Cardiac septum (tissue), 1 donor: ENCODE measurements around the gene SYNGAP1. TPM values are rescaled to one million over a fixed set of nuclear protein-coding genes. Genes with fewer than 3 reads are reported as not detected.

ENCODE experiments used
- DNase-seq: peaks from one replicate; pipeline ENCODE4 v3.0.0-alpha.2; 2020; ENCODE audit warnings: low spot score
- intact Hi-C: fragments of 100-400 bp; cut with DNase I; formaldehyde crosslinking; loops from one replicate; pipeline ENCODE4 v1.14.0; 2022
- total RNA-seq: library from RNA; stranded (reverse); fragmentation: NEBNext Ultra II Directional; extraction: Animal tissue kit (Norgen Biotek cat#: 25700); gene quantifications from one replicate; pipeline ENCODE4 v1.2.1, GENCODE V29; 2021
- donor health status: DM: no; HTN: no; CAD: no.

Gene SYNGAP1
- total RNA-seq, 1 donor from 2014 or later = 9.0 TPM

- intact Hi-C loops = no loop called here
- no peak for DNase-seq
Observed at GRCh38 chr6:33430991-33431879, 11.4 kb downstream of the SYNGAP1 start.

- intact Hi-C loops = no loop called here
- no peak for DNase-seq
Observed at GRCh38 chr6:33431880-33432541, 12.1 kb downstream of the SYNGAP1 start.

- DNase-seq = no peak
- intact Hi-C loops = no loop called here
Observed at GRCh38 chr6:33432546-33432945, 12.7 kb downstream of the SYNGAP1 start.

- no peak for DNase-seq
- intact Hi-C loops = no loop called here
Observed at GRCh38 chr6:33433001-33433543, 13.2 kb downstream of the SYNGAP1 start.

GRCh38 chr6:33433544-33434191 is 13.8 kb downstream of the SYNGAP1 start:
- no peak for DNase-seq
- intact Hi-C loops = no loop called here

GRCh38 chr6:33434961-33435360 is 15.1 kb downstream of the SYNGAP1 start:
- intact Hi-C loops = no loop called here
- DNase-seq = no peak

- intact Hi-C loops = no loop called here
- no peak for DNase-seq
Observed at GRCh38 chr6:33437666-33438065, 17.8 kb downstream of the SYNGAP1 start.

- intact Hi-C loops = no loop called here
- DNase-seq = no peak
Observed at GRCh38 chr6:33438978-33439594, 19.2 kb downstream of the SYNGAP1 start.

- intact Hi-C loops = no loop called here
- no peak for DNase-seq
Observed at GRCh38 chr6:33439956-33440648, 20.2 kb downstream of the SYNGAP1 start.

GRCh38 chr6:33440649-33441309 is 20.9 kb downstream of the SYNGAP1 start:
- intact Hi-C loops = no loop called here

GRCh38 chr6:33441457-33441856 is 21.6 kb downstream of the SYNGAP1 start:
- no peak for DNase-seq
- intact Hi-C loops = no loop called here

More at GRCh38 chr6:33440649-33441309, 20.9 kb downstream of the SYNGAP1 start:
- no peak for DNase-seq

- DNase-seq = no peak
- intact Hi-C loops = no loop called here
Observed at GRCh38 chr6:33442283-33442682, 22.4 kb downstream of the SYNGAP1 start.

GRCh38 chr6:33443025-33443424 is 23.2 kb downstream of the SYNGAP1 start:
- intact Hi-C loops = no loop called here
- DNase-seq = no peak

GRCh38 chr6:33443619-33444504 is 24.0 kb downstream of the SYNGAP1 start:
- intact Hi-C loops = no loop called here
- no peak for DNase-seq

- DNase-seq = no peak
- intact Hi-C loops = no loop called here
Observed at GRCh38 chr6:33445119-33445603, 25.3 kb downstream of the SYNGAP1 start.

- intact Hi-C loops = no loop called here
- DNase-seq = no peak
Observed at GRCh38 chr6:33446356-33446755, 26.5 kb downstream of the SYNGAP1 start.

- intact Hi-C loops = loop anchor here (10.0 kb wide), 1 partner anchor 124 kb away; no protein-coding TSS in a partner anchor
- no peak for DNase-seq
Observed at GRCh38 chr6:33450434-33450833, 30.6 kb downstream of the SYNGAP1 start.
